ENCODE measurements around the gene CIT.

DNA sequence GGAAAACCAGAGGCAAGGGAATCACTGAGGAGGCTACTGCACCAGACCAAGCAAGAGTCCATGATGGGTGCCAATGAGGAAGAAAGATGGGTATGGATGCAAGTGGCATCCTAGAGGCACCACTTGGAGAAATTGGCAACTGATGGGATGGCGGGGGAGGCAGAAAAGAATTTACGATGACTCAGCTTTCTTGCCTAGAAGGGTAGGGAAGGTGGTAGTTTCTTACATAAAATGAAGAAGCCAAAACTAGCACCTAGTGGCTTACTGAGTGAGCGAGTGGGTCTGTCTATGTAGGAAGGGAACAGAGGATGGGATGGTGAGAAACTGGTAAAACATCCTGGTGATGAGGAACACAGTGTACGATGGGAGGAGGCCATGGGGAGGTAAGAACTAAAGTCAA is 80.8 kb downstream of the CIT start:
- TF ChIP-seq, protein P1, sequence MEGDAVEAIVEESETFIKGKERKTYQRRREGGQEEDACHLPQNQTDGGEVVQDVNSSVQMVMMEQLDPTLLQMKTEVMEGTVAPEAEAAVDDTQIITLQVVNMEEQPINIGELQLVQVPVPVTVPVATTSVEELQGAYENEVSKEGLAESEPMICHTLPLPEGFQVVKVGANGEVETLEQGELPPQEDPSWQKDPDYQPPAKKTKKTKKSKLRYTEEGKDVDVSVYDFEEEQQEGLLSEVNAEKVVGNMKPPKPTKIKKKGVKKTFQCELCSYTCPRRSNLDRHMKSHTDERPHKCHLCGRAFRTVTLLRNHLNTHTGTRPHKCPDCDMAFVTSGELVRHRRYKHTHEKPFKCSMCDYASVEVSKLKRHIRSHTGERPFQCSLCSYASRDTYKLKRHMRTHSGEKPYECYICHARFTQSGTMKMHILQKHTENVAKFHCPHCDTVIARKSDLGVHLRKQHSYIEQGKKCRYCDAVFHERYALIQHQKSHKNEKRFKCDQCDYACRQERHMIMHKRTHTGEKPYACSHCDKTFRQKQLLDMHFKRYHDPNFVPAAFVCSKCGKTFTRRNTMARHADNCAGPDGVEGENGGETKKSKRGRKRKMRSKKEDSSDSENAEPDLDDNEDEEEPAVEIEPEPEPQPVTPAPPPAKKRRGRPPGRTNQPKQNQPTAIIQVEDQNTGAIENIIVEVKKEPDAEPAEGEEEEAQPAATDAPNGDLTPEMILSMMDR (IDR thresholded peaks at IDR 0.05): no peak
- TF ChIP-seq POLR2A (IDR thresholded peaks at IDR 0.05): no peak
